GM18511 (cell line): ENCODE measurements around the gene SPACA5.
"Not testable (repeated sequence)": the region's sequence is repeated elsewhere in the genome, so short reads cannot be mapped to it uniquely, and the experiment has no call there.

ENCODE experiments used
- ATAC-seq: cut with Tn5 transposase; IDR thresholded peaks from one replicate; pipeline ENCODE4 v1.9.1; 2021; ENCODE audit warnings: mild to moderate bottlenecking, moderate library complexity; ENCODE audit not compliant: unreplicated experiment

Gene SPACA5

GRCh38 chrX:48021026-48021900, 14.5 kb downstream of the SPACA5 start:
- peak; percentile 71 for ATAC-seq

DNA sequence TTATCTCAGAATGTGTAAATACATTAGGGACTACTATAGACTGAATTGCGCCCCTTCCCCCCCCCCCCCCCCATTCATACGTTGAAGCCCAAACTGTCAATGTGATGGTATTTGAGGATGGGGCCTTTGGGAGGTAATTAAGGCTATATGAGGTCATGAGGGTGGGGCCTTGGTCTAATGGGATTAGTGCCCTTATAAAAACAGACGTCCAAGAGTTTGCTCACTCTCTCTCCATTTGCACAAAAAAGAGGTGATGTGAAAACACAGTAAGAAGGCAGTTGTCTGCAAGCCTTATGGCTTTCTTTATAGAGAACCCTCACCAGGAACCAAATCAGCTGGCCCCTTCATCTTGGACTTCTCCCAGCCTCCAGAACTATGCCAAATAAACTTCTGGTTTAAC, 15.3 kb downstream of the SPACA5 start:
- ATAC-seq = no peak

DNA sequence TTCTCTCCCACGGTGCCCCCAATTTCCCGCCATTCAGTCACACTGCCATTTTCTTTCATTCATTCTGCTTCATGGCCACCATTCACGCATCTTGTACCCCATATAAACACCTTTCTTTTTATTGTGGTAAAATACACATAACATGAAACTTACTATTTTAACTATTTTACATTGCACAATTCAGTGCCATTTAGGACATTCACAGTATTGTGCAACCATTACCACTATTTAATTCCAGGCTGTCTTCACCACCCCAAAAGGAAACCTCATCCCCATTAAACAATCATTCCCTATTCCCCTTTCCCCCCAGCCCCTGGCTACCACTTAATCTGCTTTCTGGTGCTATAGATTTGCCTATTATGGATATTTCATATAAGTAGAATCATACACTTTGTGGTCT, 15.9 kb downstream of the SPACA5 start:
- no peak for ATAC-seq

DNA sequence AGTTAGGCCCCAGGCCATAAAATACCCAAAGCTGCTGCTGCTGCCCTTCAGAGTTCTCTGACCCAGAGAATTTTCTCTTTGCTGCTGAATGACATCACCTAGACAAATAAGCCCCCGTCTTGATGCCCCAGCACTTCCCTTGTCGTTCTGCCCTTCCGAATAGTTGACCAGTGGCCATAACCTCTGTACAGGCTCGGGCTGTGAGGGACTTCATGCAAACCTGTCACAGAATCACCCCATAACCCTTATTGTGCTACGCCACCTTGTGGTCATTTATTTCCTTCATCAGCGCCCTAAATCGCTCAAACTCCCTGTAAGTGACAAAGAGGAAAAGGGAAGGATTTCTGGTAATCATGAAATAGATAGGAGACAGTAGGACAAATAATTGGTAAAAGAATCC, 18.8 kb downstream of the SPACA5 start:
- peak; percentile 56 for ATAC-seq

DNA sequence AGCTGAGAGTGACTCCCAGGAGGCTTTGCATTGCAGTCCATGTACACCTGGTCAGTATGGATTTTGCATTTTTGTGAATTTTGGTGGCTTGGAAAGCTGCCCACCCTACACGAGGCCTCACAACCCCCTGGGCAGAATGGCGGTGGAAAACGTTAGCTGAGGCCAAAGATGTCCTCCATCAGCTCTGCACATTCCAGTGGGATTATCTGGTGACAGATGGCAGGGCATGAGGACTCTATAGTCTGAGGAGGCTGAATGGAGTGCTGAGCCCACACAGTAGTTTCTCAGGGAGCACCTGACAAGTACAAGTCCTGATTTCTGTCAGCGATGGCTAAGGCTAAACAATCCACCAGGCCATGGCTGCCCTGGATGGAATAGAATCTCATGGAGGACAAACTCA, 20.8 kb downstream of the SPACA5 start:
- not testable (repeated sequence) for ATAC-seq

DNA sequence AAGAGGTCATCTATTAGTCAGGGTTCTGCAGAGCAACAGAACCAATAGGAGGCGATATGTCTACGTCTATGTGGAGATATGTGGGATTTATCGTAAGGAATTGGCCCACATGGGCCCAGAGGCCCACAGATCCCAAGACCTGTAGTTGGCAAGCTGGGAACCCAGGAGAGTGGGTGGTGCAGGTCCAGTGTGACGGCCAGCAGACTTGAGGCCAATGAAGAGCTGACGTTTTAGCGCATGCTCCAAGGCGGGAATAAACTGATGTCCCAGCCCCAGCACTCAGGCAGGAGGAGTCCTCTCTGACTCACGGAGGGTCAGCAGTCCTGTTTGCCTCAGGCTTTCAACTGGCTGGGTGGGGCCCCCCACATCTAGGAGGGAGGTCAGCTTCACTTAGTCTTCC, 21.3 kb downstream of the SPACA5 start:
- ATAC-seq = no peak

DNA sequence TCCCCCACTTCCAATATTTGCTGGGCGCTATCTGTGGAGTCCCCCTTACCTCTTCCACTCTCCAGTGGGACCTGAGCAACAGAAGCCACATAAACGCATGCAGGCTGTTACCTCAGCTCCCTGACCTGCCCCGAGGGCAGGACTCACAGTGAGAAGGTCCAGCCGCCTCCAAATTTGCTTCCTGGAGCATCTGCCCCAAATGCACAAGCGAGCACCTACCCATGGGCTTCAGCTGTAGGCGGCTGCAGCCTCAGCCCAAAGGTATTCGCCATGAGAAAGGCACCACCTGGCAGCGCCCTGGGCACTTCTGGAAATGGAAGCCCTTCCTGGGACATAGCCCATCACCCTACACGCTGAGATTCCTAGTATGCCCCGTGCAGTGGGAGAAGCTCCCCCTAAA, 23.4 kb downstream of the SPACA5 start:
- ATAC-seq = no peak

GRCh38 chrX:48030641-48031173, 23.9 kb downstream of the SPACA5 start:
- not testable (repeated sequence) for ATAC-seq

DNA sequence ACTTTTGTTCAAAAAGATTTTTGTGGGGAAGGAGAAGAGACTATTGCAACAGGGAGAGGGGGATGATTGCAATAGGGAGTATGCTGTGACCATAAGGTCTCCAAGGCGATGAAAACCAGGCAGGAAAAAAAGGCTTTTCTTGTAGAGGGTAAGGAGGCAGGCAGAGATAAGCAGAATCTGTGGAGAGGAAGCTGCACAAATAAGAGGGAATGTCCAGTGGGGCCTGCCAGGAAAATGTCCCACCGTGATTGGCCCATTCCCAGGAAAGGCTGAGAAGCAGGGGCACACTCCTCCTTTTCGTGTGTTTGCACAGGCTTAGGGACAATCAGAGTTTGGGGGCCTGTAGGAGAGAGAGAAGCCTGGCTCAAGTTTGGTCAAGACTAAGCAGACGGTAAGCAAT, 29.1 kb downstream of the SPACA5 start:
- ATAC-seq = no peak

DNA sequence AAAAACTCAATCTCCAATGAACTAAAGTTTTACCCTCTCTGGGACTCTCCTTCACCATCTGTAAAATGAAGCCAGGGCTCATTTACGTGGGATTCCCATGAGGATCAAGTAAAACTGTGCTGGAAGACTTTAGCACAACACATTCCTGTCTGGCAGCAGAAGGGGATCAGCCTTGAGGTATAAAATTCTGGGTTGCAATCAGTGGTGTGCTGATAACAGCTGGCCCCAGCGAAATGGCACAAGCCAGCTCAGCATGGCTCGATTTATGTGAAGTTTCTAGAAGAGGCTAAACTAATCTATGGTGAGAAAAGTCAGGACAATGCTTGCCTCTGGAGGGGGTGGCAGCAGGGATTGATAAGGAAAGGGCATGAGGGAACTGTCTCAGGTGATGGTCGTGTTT, 36.3 kb downstream of the SPACA5 start:
- ATAC-seq = no peak

DNA sequence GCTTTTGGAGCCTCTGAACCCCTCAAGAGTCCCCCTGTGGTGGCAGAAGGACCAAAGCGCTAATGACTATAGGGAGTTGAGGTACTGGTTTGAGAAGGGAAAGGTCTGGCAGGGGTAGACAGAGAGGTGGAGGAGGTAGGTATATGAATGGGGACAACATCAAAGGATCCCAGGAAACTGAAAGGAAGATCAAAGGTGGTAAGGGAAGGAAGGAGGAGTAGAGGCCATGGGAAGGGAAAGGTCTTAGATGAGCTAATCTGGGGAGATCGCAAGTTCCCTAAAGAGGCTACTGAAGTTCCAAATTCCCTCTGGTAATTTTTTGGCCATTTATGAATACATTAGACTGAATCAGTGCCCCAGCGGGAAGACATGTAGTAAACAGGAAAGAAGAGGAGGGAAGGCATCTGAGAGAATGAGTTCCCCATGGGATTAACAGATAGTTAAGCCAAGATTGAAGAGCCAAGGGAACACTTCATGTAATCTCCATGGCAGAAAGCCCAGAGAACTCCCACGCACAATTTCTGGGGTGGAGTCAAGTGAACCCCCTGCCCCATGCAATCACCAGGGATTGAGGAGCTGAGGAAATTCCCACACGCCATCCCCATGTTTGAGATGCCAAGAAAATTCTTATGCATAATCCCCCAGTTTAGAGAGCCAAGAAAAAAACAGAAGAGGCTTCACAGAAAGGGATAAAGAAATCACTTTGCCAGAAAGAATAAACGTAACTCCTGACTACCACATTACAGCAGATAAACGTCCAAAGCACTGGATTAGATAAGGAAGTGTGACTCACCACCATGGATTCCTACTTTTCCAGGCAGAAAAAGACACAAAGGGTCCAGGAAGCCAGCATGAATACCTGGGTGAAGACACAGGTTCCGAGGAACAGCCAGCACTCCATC, 38.9 kb downstream of the SPACA5 start:
- no peak for ATAC-seq

GRCh38 chrX:48046846-48047245, 40.1 kb downstream of the SPACA5 start:
- ATAC-seq = no peak

GRCh38 chrX:48058621-48059295, 52.0 kb downstream of the SPACA5 start:
- ATAC-seq = no peak

- ATAC-seq = no peak
Measured at GRCh38 chrX:48059296-48059639, 52.5 kb downstream of the SPACA5 start.
